Common myeloid progenitor, CD34-positive (primary cell): ENCODE measurements around the gene MPRIP.
"Not testable (repeated sequence)": the region's sequence is repeated elsewhere in the genome, so short reads cannot be mapped to it uniquely, and the experiment has no call there.

Experiments
- CTCF ChIA-PET: fragments of 350-600 bp; sonication (Branson Sonifier 250); formaldehyde crosslinking; loops from one replicate; lab custom pipeline; 2021; ENCODE audit warnings: antibody characterized with exemption; lab: Charles Lee
- POLR2A ChIA-PET: fragments of 350-600 bp; sonication (Branson Sonifier 250); formaldehyde crosslinking; loops from one replicate; lab custom pipeline; 2021; ENCODE audit warnings: antibody characterized with exemption; lab: Charles Lee
- DNase-seq, 3 donors: peaks; one replicate each; pipeline versions ENCODE4 v3.0.0 to v3.0.0-alpha.2; 2013
- H3K27ac ChIP-seq, 2 experiments: 1 replicate in 1 of 2; 2 replicates in 1 of 2; pipeline ENCODE4 v1.7.0; 2013; ENCODE audit warnings: inconsistent platforms in 2 of 2, low read length in 2 of 2, mild to moderate bottlenecking in 2 of 2, low read depth in 1 of 2, moderate library complexity in 1 of 2; ENCODE audit not compliant: severe bottlenecking in 2 of 2, insufficient read depth in 1 of 2, poor library complexity in 1 of 2
- H3K27me3 ChIP-seq, 5 experiments: replicated peaks in 2 of 5; 1 replicate in 3 of 5; 2 replicates in 2 of 5; pipeline versions ENCODE4 v1.6.1 to v1.7.0; 2013; ENCODE audit warnings: low read length in 4 of 5, mild to moderate bottlenecking in 2 of 5, moderate library complexity in 2 of 5, inconsistent platforms in 1 of 5; ENCODE audit not compliant: insufficient read depth in 5 of 5, control insufficient read depth in 4 of 5
- H3K36me3 ChIP-seq, 4 experiments: 1 replicate in 2 of 4; 2 replicates in 2 of 4; pipeline versions ENCODE4 v1.6.1 to v1.7.0; 2013; ENCODE audit warnings: low read length in 3 of 4, control low read depth in 1 of 4, mild to moderate bottlenecking in 1 of 4; ENCODE audit not compliant: control insufficient read depth in 4 of 4, insufficient read depth in 4 of 4
- H3K4me1 ChIP-seq, 4 experiments: 1 replicate in 3 of 4; 2 replicates in 1 of 4; pipeline versions ENCODE4 v1.6.1 to v1.7.1; 2013; ENCODE audit warnings: low read length in 3 of 4, mild to moderate bottlenecking in 3 of 4, control low read depth in 1 of 4, inconsistent platforms in 1 of 4, moderate library complexity in 1 of 4; ENCODE audit not compliant: control insufficient read depth in 4 of 4, insufficient read depth in 4 of 4; ENCODE audit errors: control extremely low read depth in 1 of 4
- H3K4me3 ChIP-seq, 7 experiments: 1 replicate in 4 of 7; 2 replicates in 3 of 7; pipeline versions ENCODE4 v1.5.1 to v1.7.0; 2013; ENCODE audit warnings: mild to moderate bottlenecking in 7 of 7, low read length in 6 of 7, moderate library complexity in 6 of 7, inconsistent platforms in 2 of 7, low read depth in 2 of 7, control low read depth in 1 of 7; ENCODE audit not compliant: insufficient read depth in 4 of 7, control insufficient read depth in 1 of 7; ENCODE audit errors: extremely low read depth in 1 of 7
- H3K9me3 ChIP-seq, 5 experiments: 1 replicate in 4 of 5; 2 replicates in 1 of 5; pipeline versions ENCODE4 v1.6.1 to v1.7.1; 2013; ENCODE audit warnings: low read length in 4 of 5, mild to moderate bottlenecking in 2 of 5, inconsistent platforms in 1 of 5, low read depth in 1 of 5, moderate library complexity in 1 of 5; ENCODE audit not compliant: control insufficient read depth in 4 of 5, insufficient read depth in 2 of 5; ENCODE audit errors: control extremely low read depth in 1 of 5
- WGBS: methylation state at CpG from one replicate; pipeline ENCODE4 v1.1.5; 2013; ENCODE audit not compliant: insufficient coverage; 5-methylcytosine and 5-hydroxymethylcytosine counted together

MPRIP gene

DNA sequence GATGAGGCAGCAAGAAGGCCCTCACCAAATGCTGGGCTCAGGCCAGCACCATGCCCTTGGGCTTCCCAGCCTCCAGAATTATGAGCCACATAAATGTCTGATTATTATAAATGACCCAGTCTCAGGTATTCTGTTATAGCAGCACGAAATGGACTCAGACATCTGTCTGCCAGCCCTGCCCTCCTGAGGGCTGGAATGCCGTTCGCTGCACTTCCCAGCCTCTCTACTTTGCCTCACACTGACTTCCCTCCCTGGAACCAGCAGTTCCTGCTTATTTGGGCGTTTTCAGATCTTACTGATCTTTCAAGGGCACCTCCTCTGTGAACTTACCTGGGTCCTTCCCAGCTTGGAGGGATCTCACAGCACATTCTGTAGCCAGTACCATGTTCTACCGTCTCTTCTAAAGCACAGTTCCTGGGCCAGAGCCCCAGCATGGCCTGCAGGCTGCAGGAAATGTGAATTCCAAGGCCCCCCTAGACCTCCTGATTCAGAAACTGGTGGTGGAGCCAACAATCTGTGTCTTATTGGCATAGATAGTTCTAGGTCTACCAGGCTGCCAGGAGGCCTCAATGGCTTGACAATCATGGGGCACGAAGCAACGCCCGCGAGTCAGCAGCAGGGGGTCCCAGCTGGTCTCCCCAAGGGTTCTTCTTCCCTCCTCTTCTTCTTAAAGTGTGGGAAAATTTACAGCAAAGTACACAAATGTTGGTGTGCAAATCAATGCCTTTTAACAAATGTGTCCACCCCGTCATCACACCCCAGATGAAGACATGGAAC is 33.4 kb upstream of the MPRIP start:
- H3K4me1 ChIP-seq, H3K4me3 ChIP-seq, POLR2A ChIA-PET, H3K27me3 ChIP-seq, H3K9me3 ChIP-seq, H3K36me3 ChIP-seq, H3K27ac ChIP-seq, DNase-seq: not testable (repeated sequence)
- CTCF ChIA-PET, result interaction anchor here (1.2 kb wide), 1 partner anchor 44 kb away, joined by 3 read pairs; no protein-coding TSS in a partner anchor
- WGBS, result 96% methylated on average over 4 of the region's 10 CpGs

DNA sequence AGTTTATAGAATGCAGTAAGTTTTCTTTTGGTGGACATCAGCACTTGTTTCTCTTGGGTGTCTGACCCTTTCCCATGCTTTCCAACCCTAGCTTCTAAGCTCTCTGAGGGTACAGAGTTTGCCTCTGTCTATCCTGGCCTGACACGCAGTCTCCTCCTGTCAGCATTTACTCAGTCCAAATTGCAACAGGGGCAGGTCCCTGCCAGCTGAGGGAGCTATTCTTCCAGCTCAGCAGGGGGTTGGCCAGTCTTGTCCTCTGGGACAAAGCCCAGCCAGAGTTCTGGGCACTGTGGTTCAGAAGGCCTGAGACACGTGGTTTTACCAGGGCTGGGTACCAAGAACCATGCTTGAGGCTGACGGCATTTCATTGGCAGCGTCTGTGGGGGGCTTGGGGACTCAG is 32.3 kb upstream of the MPRIP start:
- CTCF ChIA-PET, result interaction anchor here (1.2 kb wide), 1 partner anchor 43 kb away, joined by 3 read pairs; no protein-coding TSS in a partner anchor
- H3K9me3 ChIP-seq, H3K27ac ChIP-seq, H3K27me3 ChIP-seq, H3K36me3 ChIP-seq, H3K4me3 ChIP-seq, DNase-seq, POLR2A ChIA-PET, H3K4me1 ChIP-seq: not testable (repeated sequence)
- WGBS, result no CpG with 5 or more reads among the region's 4 CpGs

DNA sequence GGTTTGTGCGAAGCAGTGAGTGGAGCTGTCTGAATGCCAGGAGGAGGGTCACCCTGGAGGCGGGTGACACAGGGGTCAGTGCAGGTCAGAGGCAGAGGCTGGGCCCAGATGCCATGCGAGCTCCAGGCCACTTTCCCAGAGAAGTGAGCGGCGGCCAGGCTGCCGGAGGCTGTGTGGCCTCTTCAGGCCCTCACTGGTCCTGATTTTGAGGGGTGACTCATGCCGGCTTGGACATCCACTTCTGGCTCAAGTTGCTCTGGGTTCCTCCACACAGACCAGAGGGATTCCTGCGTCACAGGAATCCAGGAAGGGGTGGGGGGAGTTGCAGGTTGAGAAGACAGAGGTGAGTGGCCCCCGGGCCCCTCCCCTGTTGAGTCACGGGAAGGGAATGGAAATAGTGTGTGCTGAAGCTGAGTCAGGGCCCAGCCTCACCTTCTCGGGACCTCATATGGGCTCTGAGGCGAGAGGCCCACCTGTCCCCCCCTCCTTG is 31.7 kb upstream of the MPRIP start:
- DNase-seq, H3K4me1 ChIP-seq, H3K4me3 ChIP-seq, H3K27me3 ChIP-seq, H3K9me3 ChIP-seq, POLR2A ChIA-PET, H3K36me3 ChIP-seq, H3K27ac ChIP-seq, CTCF ChIA-PET: not testable (repeated sequence)
- no CpG with 5 or more reads among the region's 12 CpGs for WGBS

DNA sequence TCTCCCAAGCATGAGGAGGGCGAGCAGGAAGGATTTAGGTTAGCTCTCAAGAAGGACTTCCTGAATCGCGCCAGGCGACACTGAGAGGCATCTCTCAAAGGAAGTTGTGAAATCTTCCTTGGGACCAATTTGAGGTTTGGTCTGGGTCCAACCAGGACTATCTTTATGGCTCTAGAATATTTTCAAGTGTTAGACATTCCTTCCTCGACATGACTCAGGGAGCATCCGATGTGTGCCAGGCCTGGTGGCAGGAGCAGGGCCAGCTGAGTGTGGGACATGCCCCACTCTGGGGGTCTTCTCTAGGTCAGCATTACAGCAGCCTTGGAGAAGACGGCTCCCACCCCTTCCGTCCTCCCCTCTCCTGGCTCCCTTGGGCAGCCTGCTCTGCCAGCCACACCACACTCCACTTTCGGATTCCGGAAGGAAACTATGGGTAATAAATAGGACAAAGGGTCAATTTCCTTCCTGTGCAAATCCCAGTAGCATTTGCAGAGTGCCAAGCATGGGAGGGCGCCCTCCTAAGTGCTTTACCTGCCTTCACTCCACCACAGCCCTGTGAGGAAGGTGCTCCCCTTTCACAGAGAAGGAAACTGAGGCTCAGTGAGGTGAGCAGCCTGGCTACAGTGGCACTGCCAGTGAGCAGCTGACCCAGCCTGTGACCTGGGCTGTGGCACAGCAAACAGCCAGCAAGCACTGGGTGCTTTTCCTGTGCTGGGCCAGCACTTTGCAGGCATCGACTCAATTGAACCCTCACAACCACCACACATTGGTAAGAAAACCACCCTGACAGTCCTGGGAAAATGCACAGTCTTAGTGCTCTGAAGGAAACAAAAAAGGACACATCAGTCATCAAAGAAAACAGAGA is 31.0 kb upstream of the MPRIP start:
- WGBS, result no CpG with 5 or more reads among the region's 12 CpGs
- H3K4me3 ChIP-seq, POLR2A ChIA-PET, H3K27ac ChIP-seq, DNase-seq, CTCF ChIA-PET, H3K36me3 ChIP-seq, H3K9me3 ChIP-seq, H3K4me1 ChIP-seq, H3K27me3 ChIP-seq: not testable (repeated sequence)

DNA sequence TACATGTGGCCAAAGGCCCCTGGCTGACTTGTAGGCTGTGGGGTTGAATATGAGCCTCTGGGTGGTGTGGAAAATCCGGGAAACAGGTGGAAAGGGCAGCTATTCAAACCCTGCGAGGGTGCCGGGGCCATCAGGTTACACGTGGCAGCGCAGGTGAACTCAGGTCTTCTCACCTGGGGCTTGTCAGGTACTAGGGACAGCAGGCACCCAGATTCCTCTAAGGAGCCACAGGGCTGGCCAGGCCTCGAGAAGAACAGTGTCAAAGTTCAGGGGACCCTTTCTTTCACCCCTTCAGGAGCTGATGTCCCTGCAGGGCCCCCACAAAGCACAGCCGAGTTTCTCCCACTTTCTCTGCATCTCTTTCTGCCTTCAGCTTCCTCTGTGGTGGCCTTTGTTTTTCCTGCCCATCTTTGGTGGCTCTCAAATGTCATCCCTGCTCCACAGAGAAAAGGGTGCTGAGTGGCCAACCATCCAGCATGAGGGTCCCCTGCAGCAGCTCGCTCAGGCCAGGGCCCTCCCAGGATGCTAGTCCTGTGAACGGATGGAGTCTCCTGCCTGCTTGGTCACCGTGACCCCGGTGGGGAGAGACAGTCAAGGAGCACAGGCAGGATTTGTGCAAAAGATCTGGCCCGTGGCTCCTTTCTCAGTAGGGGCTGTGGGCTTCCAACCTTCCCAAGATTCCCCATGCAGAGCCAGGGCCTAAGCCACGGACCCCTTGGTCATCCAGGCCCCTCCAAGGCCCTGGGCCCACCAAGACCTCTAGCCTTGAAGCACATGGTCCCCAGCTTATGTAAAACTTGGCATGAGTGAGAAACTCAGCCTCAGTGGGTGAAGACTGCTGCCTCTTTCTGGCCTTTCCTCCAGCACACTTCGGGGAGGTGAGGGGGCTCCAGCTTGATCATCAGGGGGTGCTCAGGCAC is 28.2 kb upstream of the MPRIP start:
- H3K9me3 ChIP-seq, POLR2A ChIA-PET, H3K4me3 ChIP-seq, H3K27ac ChIP-seq, H3K27me3 ChIP-seq, H3K36me3 ChIP-seq, DNase-seq: not testable (repeated sequence)
- CTCF ChIA-PET, result interaction anchor here (1.6 kb wide), 1 partner anchor 27 kb away, joined by 3 read pairs; no protein-coding TSS in a partner anchor
- H3K4me1 ChIP-seq, result peaks cover 0 to 26% (median 10%) of the 10 kb centered on the region in 4 experiments
- over 99% methylated on average over 10 of the region's 14 CpGs for WGBS

DNA sequence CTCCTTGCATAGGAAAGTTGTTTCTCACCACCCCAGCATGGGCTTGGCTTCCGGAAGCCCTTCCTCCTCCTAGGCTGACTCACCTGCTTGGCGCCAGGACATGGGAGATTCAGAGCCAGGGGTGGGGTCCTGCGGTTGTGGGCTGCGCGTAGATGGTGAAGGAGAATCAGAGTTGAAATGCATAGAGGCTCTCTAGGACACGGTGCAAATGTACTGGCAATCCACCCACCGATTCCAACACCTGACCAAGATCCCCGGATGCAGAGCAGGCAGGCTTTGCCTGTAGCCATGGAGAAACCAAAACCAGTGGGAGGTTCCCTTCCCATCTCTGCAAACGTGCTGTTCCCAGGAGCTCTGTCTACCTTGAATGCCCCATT is 27.5 kb upstream of the MPRIP start:
- H3K4me3 ChIP-seq, DNase-seq, H3K9me3 ChIP-seq, H3K36me3 ChIP-seq, H3K27ac ChIP-seq, H3K27me3 ChIP-seq, POLR2A ChIA-PET: not testable (repeated sequence)
- WGBS, result 92% methylated on average over 4 of the region's 9 CpGs
- peaks cover 0 to 26% (median 10%) of the 10 kb centered on the region in 4 experiments for H3K4me1 ChIP-seq
- CTCF ChIA-PET, result interaction anchor here (1.6 kb wide), 1 partner anchor 26 kb away, joined by 3 read pairs; no protein-coding TSS in a partner anchor
